ENCODE measurements around the gene TAOK3. TPM values are rescaled to one million over a fixed set of nuclear protein-coding genes. Genes with fewer than 3 reads are reported as not detected.

TAOK3 gene
- polyA plus RNA-seq, 1 experiment: 56.4 TPM

DNA sequence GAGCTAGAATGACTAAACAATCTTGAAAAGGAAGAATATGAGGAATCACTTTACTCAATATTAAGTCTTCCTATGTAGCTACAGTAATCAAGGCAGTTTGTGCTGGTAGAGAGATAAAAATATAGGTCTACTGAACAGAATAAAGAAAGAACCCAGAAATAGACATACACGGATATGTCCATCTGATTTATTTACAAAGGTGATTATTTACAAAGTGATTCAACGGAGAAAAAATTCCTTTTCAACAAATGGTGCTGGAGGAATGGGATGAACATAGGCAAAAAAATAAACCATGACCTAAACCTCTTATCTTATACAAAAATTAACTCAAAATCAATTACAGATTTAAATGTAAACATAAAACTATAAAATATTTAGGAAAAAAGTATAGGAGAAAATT, 36.6 kb downstream of the TAOK3 start:
- no peak overlapping the region for H3K27ac ChIP-seq (ENCODE audit: low read depth, low read length)
- TF ChIP-seq, protein P1, sequence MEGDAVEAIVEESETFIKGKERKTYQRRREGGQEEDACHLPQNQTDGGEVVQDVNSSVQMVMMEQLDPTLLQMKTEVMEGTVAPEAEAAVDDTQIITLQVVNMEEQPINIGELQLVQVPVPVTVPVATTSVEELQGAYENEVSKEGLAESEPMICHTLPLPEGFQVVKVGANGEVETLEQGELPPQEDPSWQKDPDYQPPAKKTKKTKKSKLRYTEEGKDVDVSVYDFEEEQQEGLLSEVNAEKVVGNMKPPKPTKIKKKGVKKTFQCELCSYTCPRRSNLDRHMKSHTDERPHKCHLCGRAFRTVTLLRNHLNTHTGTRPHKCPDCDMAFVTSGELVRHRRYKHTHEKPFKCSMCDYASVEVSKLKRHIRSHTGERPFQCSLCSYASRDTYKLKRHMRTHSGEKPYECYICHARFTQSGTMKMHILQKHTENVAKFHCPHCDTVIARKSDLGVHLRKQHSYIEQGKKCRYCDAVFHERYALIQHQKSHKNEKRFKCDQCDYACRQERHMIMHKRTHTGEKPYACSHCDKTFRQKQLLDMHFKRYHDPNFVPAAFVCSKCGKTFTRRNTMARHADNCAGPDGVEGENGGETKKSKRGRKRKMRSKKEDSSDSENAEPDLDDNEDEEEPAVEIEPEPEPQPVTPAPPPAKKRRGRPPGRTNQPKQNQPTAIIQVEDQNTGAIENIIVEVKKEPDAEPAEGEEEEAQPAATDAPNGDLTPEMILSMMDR (IDR thresholded peaks at IDR 0.05; ENCODE audit: low read depth, low read length): no peak
- no peak for DNase-seq (ENCODE audit: low read depth, low spot score)

DNA sequence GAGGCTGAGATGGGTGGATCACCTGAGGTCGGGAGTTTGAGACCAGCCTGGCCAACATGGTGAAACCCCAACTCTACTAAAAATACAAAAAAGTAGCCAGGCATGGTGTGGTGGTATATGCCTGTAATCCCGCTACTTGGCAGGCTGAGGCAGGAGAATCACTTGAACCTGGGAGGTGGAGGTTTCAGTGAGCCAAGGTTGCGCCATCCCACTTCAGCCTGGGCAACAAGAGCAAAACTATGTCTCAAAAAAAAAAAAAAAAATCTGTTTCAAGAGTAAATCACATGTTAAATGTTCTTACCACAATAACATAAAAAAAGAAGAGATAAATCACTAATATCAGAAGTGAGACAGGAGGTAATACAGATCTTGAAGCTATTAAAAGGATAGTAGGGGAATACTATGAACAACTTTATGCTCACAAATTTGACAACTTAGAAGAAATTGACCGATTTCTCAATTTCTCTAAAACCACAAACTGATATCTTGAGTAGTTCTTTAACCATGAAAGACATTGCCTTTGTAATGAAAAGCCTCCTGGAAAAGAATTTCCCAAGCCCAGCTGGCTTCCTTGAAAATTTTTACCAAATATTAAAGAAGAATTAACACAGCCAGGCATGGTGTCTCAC, 37.7 kb downstream of the TAOK3 start:
- H3K27me3 ChIP-seq (ENCODE audit: control insufficient read depth, insufficient read depth, low read length): no peaks in the 10 kb centered on the region
- H3K27ac ChIP-seq (ENCODE audit: low read depth, low read length): no peak overlapping the region
- POLR2A ChIA-PET: interaction anchor here (0.7 to 0.9 kb wide), 2 partner anchors 27 to 136 kb away, joined by 3 to 6 read pairs; no protein-coding TSS in a partner anchor
- H3K9me3 ChIP-seq (ENCODE audit: control insufficient read depth, insufficient read depth, low read length): no peaks in the 10 kb centered on the region; the same call in 1 of the 2 replicates
- no peak overlapping the region for H3K4me3 ChIP-seq (ENCODE audit: low read depth, low read length)
- no peak for DNase-seq (ENCODE audit: low read depth, low spot score)
- TF ChIP-seq, protein P1 (IDR thresholded peaks at IDR 0.05; ENCODE audit: low read depth, low read length): no peak
- CTCF ChIA-PET: interaction anchor here (0.6 to 1.2 kb wide), 2 partner anchors 23 to 41 kb away, joined by 3 to 7 read pairs; partner anchors contain the start of gene SUDS3

More for the DNA sequence above, 36.6 kb downstream of the TAOK3 start:
- no peaks in the 10 kb centered on the region; the same call in 1 of the 2 replicates for H3K9me3 ChIP-seq (ENCODE audit: control insufficient read depth, insufficient read depth, low read length)
- POLR2A ChIA-PET: interaction anchor here (0.9 kb wide), 1 partner anchor 28 kb away, joined by 3 read pairs; no protein-coding TSS in a partner anchor
- CTCF ChIA-PET: interaction anchor here (1.5 to 1.9 kb wide), 2 partner anchors 40 to 42 kb away, joined by 3 to 7 read pairs; partner anchors contain the start of gene SUDS3
- H3K4me3 ChIP-seq (ENCODE audit: low read depth, low read length): no peak overlapping the region
- no peaks in the 10 kb centered on the region for H3K27me3 ChIP-seq (ENCODE audit: control insufficient read depth, insufficient read depth, low read length)

DNA sequence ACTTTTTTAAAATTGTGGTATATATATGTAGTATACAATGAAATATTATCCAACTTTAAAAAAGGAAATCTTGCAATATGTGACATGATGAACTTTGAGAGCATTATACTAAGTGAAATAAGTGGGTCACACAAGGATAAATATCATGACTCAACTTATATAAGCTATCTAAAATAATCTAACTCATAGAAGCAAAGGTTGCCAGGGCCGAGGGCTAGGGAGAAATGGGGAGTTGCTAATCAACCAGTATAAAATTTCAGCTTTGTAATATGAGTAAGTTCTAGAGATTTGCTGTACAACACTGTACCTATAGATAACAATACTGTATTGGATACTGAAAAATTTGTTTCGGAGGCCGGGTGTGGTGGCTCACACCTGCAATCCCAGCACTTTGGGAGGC, 38.5 kb downstream of the TAOK3 start:
- DNase-seq (ENCODE audit: low read depth, low spot score): no peak
- TF ChIP-seq, protein P1 (IDR thresholded peaks at IDR 0.05; ENCODE audit: low read depth, low read length): no peak
- POLR2A ChIA-PET: no interaction called here
- CTCF ChIA-PET: interaction anchor here (1.2 kb wide), 1 partner anchor 41 kb away, joined by 7 read pairs; the partner anchor contains the start of gene SUDS3
- H3K9me3 ChIP-seq (ENCODE audit: control insufficient read depth, insufficient read depth, low read length): no peaks in the 10 kb centered on the region; the same call in 1 of the 2 replicates
- no peaks in the 10 kb centered on the region for H3K27me3 ChIP-seq (ENCODE audit: control insufficient read depth, insufficient read depth, low read length)
- no peak overlapping the region for H3K27ac ChIP-seq (ENCODE audit: low read depth, low read length)
- H3K4me3 ChIP-seq (ENCODE audit: low read depth, low read length): no peak overlapping the region

DNA sequence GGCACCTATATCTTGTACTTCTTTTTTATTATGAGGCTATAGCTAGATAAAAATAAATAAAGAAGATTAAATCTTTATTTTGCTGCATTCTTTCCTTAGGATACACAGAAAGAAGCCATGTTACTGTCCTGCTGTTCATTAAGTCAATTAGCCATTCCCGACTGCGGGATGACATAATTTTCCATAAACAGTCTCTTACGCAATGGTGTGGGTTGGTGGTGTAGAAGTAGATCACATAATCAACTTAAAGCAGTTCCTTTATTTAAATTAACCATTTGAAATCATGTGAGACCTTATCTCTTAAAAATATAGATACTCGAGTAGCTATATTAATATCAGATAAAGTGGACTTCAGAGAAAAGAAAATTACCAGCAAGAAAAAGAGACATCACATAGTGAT, 40.2 kb downstream of the TAOK3 start:
- TF ChIP-seq, protein P1 (IDR thresholded peaks at IDR 0.05; ENCODE audit: low read depth, low read length): no peak
- DNase-seq (ENCODE audit: low read depth, low spot score): no peak

More for the DNA sequence above, 40.2 kb downstream of the TAOK3 start:
- no peak overlapping the region for H3K4me3 ChIP-seq (ENCODE audit: low read depth, low read length)
- H3K9me3 ChIP-seq (ENCODE audit: control insufficient read depth, insufficient read depth, low read length): no peaks in the 10 kb centered on the region
- H3K27ac ChIP-seq (ENCODE audit: low read depth, low read length): no peak overlapping the region
- CTCF ChIA-PET: interaction anchor here (0.6 to 1.6 kb wide), 5 partner anchors 25 to 152 kb away, joined by 3 to 13 read pairs (median 4); partner anchors contain the start of gene SUDS3
- POLR2A ChIA-PET: no interaction called here
- H3K27me3 ChIP-seq (ENCODE audit: control insufficient read depth, insufficient read depth, low read length): no peaks in the 10 kb centered on the region
